Stimulated activated effector memory CD8-positive, alpha-beta T cell treated with anti-CD3 and anti-CD28 coated beads, Interleukin-12 subunit alpha, Interleukin-12 subunit beta, amount 100 ng/mL, for 72 hours (primary cell): ENCODE data around the gene AK1.
A peak's percentile ranks its signal among the peaks of the same experiment; 100 is the strongest.

Source experiments
- ATAC-seq: fragments of 150-1000 bp; cut with Tn5 transposase; 2 replicates; pipeline ENCODE4 v1.10.0; 2021
- DNase-seq, 2 donors: peaks; one replicate each; pipeline ENCODE4 v3.0.0; 2021 to 2022; ENCODE audit warnings: low spot score in 2 of 2
- H3K27ac Mint-ChIP-seq: one replicate; pipeline ENCODE4 v1.8.0; 2022; ENCODE audit warnings: mild to moderate bottlenecking, mixed read lengths
- H3K36me3 Mint-ChIP-seq: one replicate; pipeline ENCODE4 v1.8.0; 2022; ENCODE audit warnings: mild to moderate bottlenecking, mixed read lengths
- H3K4me1 Mint-ChIP-seq: one replicate; pipeline ENCODE4 v1.8.0; 2022; ENCODE audit warnings: mixed read lengths
- H3K4me3 Mint-ChIP-seq: one replicate; pipeline ENCODE4 v1.8.0; 2022; ENCODE audit warnings: mild to moderate bottlenecking, mixed read lengths
- H3K9me3 Mint-ChIP-seq: one replicate; pipeline ENCODE4 v1.8.0; 2022; ENCODE audit warnings: mixed read lengths

AK1 gene

GRCh38 chr9:127877566-127877998 is at the start of gene AK1:
AK1 (minus strand) TSS chr9:127877675; CDS start chr9:127874617, 3,058 bp downstream.
- DNase-seq (no peak), ATAC-seq (no peak)
- Mint-ChIP-seq H3K4me3 (no peak within 1 kb of the TSS), H3K4me1 (peaks cover 11% of the 10 kb centered on the region), H3K27ac (peak within 1 kb of the TSS; percentile 34), H3K36me3 (peaks cover 14% of the 10 kb centered on the region), H3K9me3 (no peaks in the 10 kb centered on the region)

- Mint-ChIP-seq H3K4me3 (peak overlapping the region; percentile 62), H3K4me1 (peaks cover 22% of the 10 kb centered on the region), H3K9me3 (no peaks in the 10 kb centered on the region), H3K36me3 (peaks cover 13% of the 10 kb centered on the region), H3K27ac (no peak overlapping the region)
- DNase-seq (no peak), ATAC-seq (peak; percentile 4)
These were observed 49.4 kb upstream of the AK1 start for GRCh38 chr9:127926906-127927200.

GRCh38 chr9:127925959-127926905 is 48.8 kb upstream of the AK1 start:
- peak overlapping the region; percentile 68 for H3K27ac Mint-ChIP-seq

GRCh38 chr9:127924736-127925444 is 47.4 kb upstream of the AK1 start:
- peaks cover 6% of the 10 kb centered on the region for H3K36me3 Mint-ChIP-seq
- H3K4me3 Mint-ChIP-seq: no peak overlapping the region
- H3K9me3 Mint-ChIP-seq: no peaks in the 10 kb centered on the region
- H3K4me1 Mint-ChIP-seq: peaks cover 22% of the 10 kb centered on the region
- H3K27ac Mint-ChIP-seq: no peak overlapping the region
- DNase-seq (no peak), ATAC-seq (no peak)

More at GRCh38 chr9:127925959-127926905, 48.8 kb upstream of the AK1 start:
- DNase-seq (no peak), ATAC-seq (no peak)
- Mint-ChIP-seq H3K36me3 (peaks cover 8% of the 10 kb centered on the region), H3K9me3 (no peaks in the 10 kb centered on the region), H3K4me3 (peak overlapping the region; percentile 62), H3K4me1 (peaks cover 22% of the 10 kb centered on the region)

GRCh38 chr9:127923771-127924170 is 46.3 kb upstream of the AK1 start:
- no peaks in the 10 kb centered on the region for H3K9me3 Mint-ChIP-seq
- peaks cover 5% of the 10 kb centered on the region for H3K36me3 Mint-ChIP-seq
- H3K4me3 Mint-ChIP-seq: no peak overlapping the region
- DNase-seq (no peak), ATAC-seq (no peak)
- peaks cover 25% of the 10 kb centered on the region for H3K4me1 Mint-ChIP-seq
- H3K27ac Mint-ChIP-seq: no peak overlapping the region

GRCh38 chr9:127923046-127923445 is 45.6 kb upstream of the AK1 start:
- Mint-ChIP-seq H3K9me3 (no peaks in the 10 kb centered on the region), H3K27ac (no peak overlapping the region), H3K4me1 (peaks cover 29% of the 10 kb centered on the region), H3K4me3 (no peak overlapping the region), H3K36me3 (no peaks in the 10 kb centered on the region)
- DNase-seq: no peak
- no peak for ATAC-seq

- peak overlapping the region; percentile 71 for H3K27ac Mint-ChIP-seq
- no peaks in the 10 kb centered on the region for H3K36me3 Mint-ChIP-seq
- peaks cover 40% of the 10 kb centered on the region for H3K4me1 Mint-ChIP-seq
- peak; percentile 60 for ATAC-seq
- DNase-seq: peak; percentile 88 to 94
- H3K9me3 Mint-ChIP-seq: no peaks in the 10 kb centered on the region
- H3K4me3 Mint-ChIP-seq: peak overlapping the region; percentile 58
These were observed 44.2 kb upstream of the AK1 start for GRCh38 chr9:127921557-127922120.

GRCh38 chr9:127920794-127921193 is 43.3 kb upstream of the AK1 start:
- ATAC-seq: no peak
- H3K4me3 Mint-ChIP-seq: no peak overlapping the region
- no peaks in the 10 kb centered on the region for H3K9me3 Mint-ChIP-seq

GRCh38 chr9:127919253-127919815 is 41.9 kb upstream of the AK1 start:
- DNase-seq (no peak), ATAC-seq (peak; percentile 19)
- Mint-ChIP-seq H3K36me3 (peaks cover 11% of the 10 kb centered on the region), H3K27ac (peak overlapping the region; percentile 57), H3K9me3 (no peaks in the 10 kb centered on the region), H3K4me3 (peak overlapping the region; percentile 81), H3K4me1 (peaks cover 54% of the 10 kb centered on the region)

More at GRCh38 chr9:127920794-127921193, 43.3 kb upstream of the AK1 start:
- no peak overlapping the region for H3K27ac Mint-ChIP-seq
- no peak for DNase-seq
- H3K36me3 Mint-ChIP-seq: no peaks in the 10 kb centered on the region
- peaks cover 44% of the 10 kb centered on the region for H3K4me1 Mint-ChIP-seq

GRCh38 chr9:127918183-127919107 is 41.0 kb upstream of the AK1 start:
- no peak for DNase-seq
- H3K27ac Mint-ChIP-seq: peak overlapping the region; percentile 57
- ATAC-seq: no peak
- H3K4me1 Mint-ChIP-seq: peaks cover 54% of the 10 kb centered on the region
- peak overlapping the region; percentile 81 for H3K4me3 Mint-ChIP-seq
- peaks cover 19% of the 10 kb centered on the region for H3K36me3 Mint-ChIP-seq
- no peaks in the 10 kb centered on the region for H3K9me3 Mint-ChIP-seq

- H3K36me3 Mint-ChIP-seq: peaks cover 28% of the 10 kb centered on the region
- no peak for DNase-seq
- H3K27ac Mint-ChIP-seq: no peak overlapping the region
- peaks cover 59% of the 10 kb centered on the region for H3K4me1 Mint-ChIP-seq
- ATAC-seq: no peak
- H3K9me3 Mint-ChIP-seq: no peaks in the 10 kb centered on the region
- peak overlapping the region; percentile 81 for H3K4me3 Mint-ChIP-seq
These were observed 40.1 kb upstream of the AK1 start for GRCh38 chr9:127917603-127918002.

- peak; percentile 92 for ATAC-seq
- peak; percentile 91 to 94 for DNase-seq
- H3K36me3 Mint-ChIP-seq: peaks cover 34% of the 10 kb centered on the region
- peak within 1 kb of the TSS; percentile 81 for H3K4me3 Mint-ChIP-seq
- H3K9me3 Mint-ChIP-seq: no peaks in the 10 kb centered on the region
- peak within 1 kb of the TSS; percentile 85 for H3K27ac Mint-ChIP-seq
- peaks cover 61% of the 10 kb centered on the region for H3K4me1 Mint-ChIP-seq
These were observed 39.5 kb upstream of the AK1 start, which contains the start of gene ST6GALNAC4 for GRCh38 chr9:127916720-127917581. ST6GALNAC4 (minus strand) TSS chr9:127917041; CDS start chr9:127916419, 622 bp downstream.
